Fibroblast of villous mesenchyme (primary cell): ENCODE data around the gene RRP36. TPM values are rescaled to one million over a fixed set of nuclear protein-coding genes. Genes with fewer than 3 reads are reported as not detected.
A peak's percentile ranks its signal among the peaks of the same experiment; 100 is the strongest.

Experiments used
- DNase-seq: peaks from one replicate; pipeline ENCODE4 v3.0.0-alpha.2; 2010; ENCODE audit warnings: low read depth
- H3K4me3 ChIP-seq: 2 replicates; pipeline ENCODE4 v1.5.1; 2011; ENCODE audit warnings: low read depth, mild to moderate bottlenecking, low read length
- CTCF ChIP-seq: IDR thresholded peaks from 2 replicates; pipeline ENCODE4 v1.5.1; 2012; ENCODE audit warnings: low read depth, mild to moderate bottlenecking, low read length; ENCODE audit not compliant: insufficient read depth
- total RNA-seq: library from RNA; depleted of rRNA; stranded (reverse); fragments of >200 nt; gene quantifications from 2 replicates; pipeline ENCODE4 v1.2.3, GENCODE V29; 2012

Gene RRP36
- total RNA-seq, 1 donor = 114 TPM

GRCh38 chr6:43054206-43054943, 33.0 kb downstream of the RRP36 start:
- peak overlapping the region; percentile 93 for H3K4me3 ChIP-seq
- DNase-seq = no peak
- TF ChIP-seq CTCF = no peak

GRCh38 chr6:43055966-43056365, 34.5 kb downstream of the RRP36 start:
- TF ChIP-seq CTCF = no peak
- no peak overlapping the region for H3K4me3 ChIP-seq
- no peak for DNase-seq

GRCh38 chr6:43058531-43058930, 37.1 kb downstream of the RRP36 start:
- no peak for TF ChIP-seq CTCF
- no peak for DNase-seq
- peak overlapping the region; percentile 99 for H3K4me3 ChIP-seq

GRCh38 chr6:43059168-43060033, 38.0 kb downstream of the RRP36 start, which contains the start of the genes KLC4 and MRPL2:
Gene KLC4, plus strand, starts transcription at chr6:43059631. Its CDS starts 1,705 bp downstream, at chr6:43061336.
Gene MRPL2, minus strand, starts transcription at chr6:43059434. Its CDS starts 53 bp downstream, at chr6:43059381.
- TF ChIP-seq CTCF = no peak

GRCh38 chr6:43060034-43060754, 38.8 kb downstream of the RRP36 start:
- H3K4me3 ChIP-seq = peak overlapping the region; percentile 99
- DNase-seq = peak; percentile 16
- TF ChIP-seq CTCF = no peak

More at GRCh38 chr6:43059168-43060033, 38.0 kb downstream of the RRP36 start, which contains the start of the genes KLC4 and MRPL2:
- peak within 1 kb of the TSS; percentile 99 for H3K4me3 ChIP-seq
- DNase-seq = peak; percentile 99
